Smooth muscle cell (in vitro differentiated cells): ENCODE results near the gene TSPAN17. TPM values are rescaled to one million over a fixed set of nuclear protein-coding genes. Genes with fewer than 3 reads are reported as not detected.

Source experiments
- DNase-seq: peaks from one replicate; lab custom pipeline; 2025; ENCODE audit not compliant: unreplicated experiment; lab: John Stamatoyannopoulos, UW
- H2AFZ ChIP-seq: fragments of 200-600 bp; sonication (generic); 2 replicates; pipeline ENCODE4 v1.6.0; 2016; ENCODE audit warnings: antibody characterized with exemption, low read depth, mild to moderate bottlenecking
- H3F3A ChIP-seq: fragments of 200-600 bp; sonication (generic); 2 replicates; pipeline ENCODE4 v1.6.0; 2017; ENCODE audit warnings: antibody characterized with exemption, low read depth
- H3K27ac ChIP-seq: fragments of 200-600 bp; sonication (generic); 2 replicates; pipeline ENCODE4 v1.5.1; 2016; ENCODE audit warnings: low read depth, mild to moderate bottlenecking
- H3K27me3 ChIP-seq: fragments of 200-600 bp; sonication (generic); 2 replicates; pipeline ENCODE4 v1.6.1; 2016; ENCODE audit warnings: low read depth, mild to moderate bottlenecking
- H3K36me3 ChIP-seq: fragments of 200-600 bp; sonication (generic); 2 replicates; pipeline ENCODE4 v1.5.1; 2016; ENCODE audit warnings: low read depth
- H3K4me1 ChIP-seq: fragments of 200-600 bp; sonication (generic); 2 replicates; pipeline ENCODE4 v1.5.1; 2016; ENCODE audit warnings: low read depth
- H3K4me2 ChIP-seq: fragments of 200-600 bp; sonication (generic); 2 replicates; pipeline ENCODE4 v1.6.0; 2016; ENCODE audit warnings: mild to moderate bottlenecking
- H3K4me3 ChIP-seq: fragments of 200-600 bp; sonication (generic); 2 replicates; pipeline ENCODE4 v1.5.1; 2016; ENCODE audit warnings: mild to moderate bottlenecking
- H3K79me2 ChIP-seq: fragments of 200-600 bp; sonication (generic); 2 replicates; pipeline ENCODE4 v1.6.0; 2016; ENCODE audit warnings: low read depth, mild to moderate bottlenecking
- H3K9ac ChIP-seq: fragments of 200-600 bp; sonication (generic); 2 replicates; pipeline ENCODE4 v1.6.0; 2016; ENCODE audit warnings: low read depth
- H3K9me3 ChIP-seq: fragments of 200-600 bp; sonication (generic); replicated peaks from 2 replicates; pipeline ENCODE4 v1.5.1; 2016; ENCODE audit warnings: low read depth
- H4K20me1 ChIP-seq: fragments of 200-600 bp; sonication (generic); 2 replicates; pipeline ENCODE4 v1.6.0; 2016; ENCODE audit warnings: low read depth
- WGBS: methylation state at CpG from one replicate; pipeline ENCODE4 v1.1.7; 2016; ENCODE audit warnings: low lambda C conversion rate; 5-methylcytosine and 5-hydroxymethylcytosine counted together
- polyA plus RNA-seq: library from polyadenylated mRNA; unstranded; fragments of >200 nt; fragmentation: Nextera tagmentation; extraction: Ambion mirVana; gene quantifications from 2 replicates; pipeline ENCODE4 v1.2.1, GENCODE V29; 2016
- total RNA-seq: library from RNA; depleted of rRNA; stranded (reverse); fragments of >200 nt; gene quantifications from 2 replicates; pipeline ENCODE4 v1.2.3, GENCODE V29; 2014
- TF ChIP-seq, protein P1 (sequence below): fragments of 200-600 bp; sonication (generic); IDR thresholded peaks from 2 replicates; pipeline ENCODE4 v1.5.1; 2017; ENCODE audit warnings: borderline replicate concordance, mild to moderate bottlenecking, antibody characterized with exemption; ENCODE audit not compliant: insufficient read depth, poor library complexity, severe bottlenecking

Gene TSPAN17
- total and polyA plus RNA-seq, 2 experiments from 2014 or later = 29.7 to 31.0 TPM

DNA sequence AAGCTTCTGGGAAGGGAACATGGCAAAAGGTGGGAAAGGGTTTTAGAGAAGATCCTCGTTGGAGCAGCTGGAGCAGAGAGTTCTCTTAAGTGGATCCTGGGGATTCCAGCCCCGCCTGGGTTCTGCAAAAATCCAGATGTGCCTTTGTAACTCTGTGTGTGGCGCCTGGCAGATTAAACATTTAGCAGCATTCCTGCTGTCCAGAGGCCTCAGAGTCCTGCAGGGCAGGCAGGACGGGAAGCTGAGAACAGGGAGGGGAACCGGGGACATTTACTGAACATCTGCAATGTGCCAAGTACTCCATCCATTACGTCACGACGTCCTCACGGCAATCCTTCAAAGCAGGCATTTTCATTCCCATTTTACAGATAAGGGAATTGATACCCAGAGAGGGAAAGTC lies 10.9 kb upstream of the TSPAN17 start:
- Histone ChIP-seq H3K4me1 (no peaks in the 10 kb centered on the region), H2AFZ (no peak overlapping the region), H3F3A (no peaks in the 10 kb centered on the region), H3K27ac (no peak overlapping the region), H3K79me2 (no peaks in the 10 kb centered on the region), H3K9me3 (no peaks in the 10 kb centered on the region), H3K27me3 (peaks cover 27% of the 10 kb centered on the region), H3K4me3 (no peak overlapping the region), H3K4me2 (no peak overlapping the region), H4K20me1 (no peaks in the 10 kb centered on the region), H3K36me3 (no peaks in the 10 kb centered on the region), H3K9ac (no peak overlapping the region)
- TF ChIP-seq, protein P1, sequence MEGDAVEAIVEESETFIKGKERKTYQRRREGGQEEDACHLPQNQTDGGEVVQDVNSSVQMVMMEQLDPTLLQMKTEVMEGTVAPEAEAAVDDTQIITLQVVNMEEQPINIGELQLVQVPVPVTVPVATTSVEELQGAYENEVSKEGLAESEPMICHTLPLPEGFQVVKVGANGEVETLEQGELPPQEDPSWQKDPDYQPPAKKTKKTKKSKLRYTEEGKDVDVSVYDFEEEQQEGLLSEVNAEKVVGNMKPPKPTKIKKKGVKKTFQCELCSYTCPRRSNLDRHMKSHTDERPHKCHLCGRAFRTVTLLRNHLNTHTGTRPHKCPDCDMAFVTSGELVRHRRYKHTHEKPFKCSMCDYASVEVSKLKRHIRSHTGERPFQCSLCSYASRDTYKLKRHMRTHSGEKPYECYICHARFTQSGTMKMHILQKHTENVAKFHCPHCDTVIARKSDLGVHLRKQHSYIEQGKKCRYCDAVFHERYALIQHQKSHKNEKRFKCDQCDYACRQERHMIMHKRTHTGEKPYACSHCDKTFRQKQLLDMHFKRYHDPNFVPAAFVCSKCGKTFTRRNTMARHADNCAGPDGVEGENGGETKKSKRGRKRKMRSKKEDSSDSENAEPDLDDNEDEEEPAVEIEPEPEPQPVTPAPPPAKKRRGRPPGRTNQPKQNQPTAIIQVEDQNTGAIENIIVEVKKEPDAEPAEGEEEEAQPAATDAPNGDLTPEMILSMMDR = no peak
- 50% methylated on average over 9 of the region's 9 CpGs for WGBS
- no peak for DNase-seq

DNA sequence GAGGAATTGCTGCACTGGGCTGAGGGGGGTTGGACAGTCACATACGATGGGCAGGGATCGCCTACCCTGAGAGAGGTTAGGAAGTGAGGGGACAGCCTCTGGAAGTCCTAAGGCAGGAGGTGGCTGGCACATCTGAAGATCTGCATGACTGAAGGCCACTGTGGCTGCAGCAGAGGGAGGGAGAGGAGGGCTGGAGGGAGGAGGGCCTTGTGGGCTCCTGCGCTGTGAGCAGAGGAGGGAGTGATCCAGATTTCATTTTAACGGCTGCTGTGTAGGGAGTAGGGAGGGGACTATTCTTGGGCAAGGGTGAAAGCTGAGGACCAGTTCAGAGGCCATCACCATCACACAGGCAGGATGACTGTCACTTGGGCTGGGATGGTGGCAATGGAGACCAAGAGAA lies 9.7 kb upstream of the TSPAN17 start:
- no peak overlapping the region for H3K27ac ChIP-seq
- TF ChIP-seq, protein P1 = no peak
- no peak overlapping the region for H3K9ac ChIP-seq
- no peak overlapping the region for H2AFZ ChIP-seq
- H3K36me3 ChIP-seq = no peaks in the 10 kb centered on the region
- no peak overlapping the region for H3K4me3 ChIP-seq
- WGBS = 63% methylated on average over 4 of the region's 4 CpGs
- no peak overlapping the region for H3K4me2 ChIP-seq
- no peaks in the 10 kb centered on the region for H3K9me3 ChIP-seq
- H3K4me1 ChIP-seq = no peaks in the 10 kb centered on the region
- no peaks in the 10 kb centered on the region for H3K79me2 ChIP-seq
- no peak for DNase-seq
- H3K27me3 ChIP-seq = peaks cover 15% of the 10 kb centered on the region
- H4K20me1 ChIP-seq = no peaks in the 10 kb centered on the region
- H3F3A ChIP-seq = no peaks in the 10 kb centered on the region

DNA sequence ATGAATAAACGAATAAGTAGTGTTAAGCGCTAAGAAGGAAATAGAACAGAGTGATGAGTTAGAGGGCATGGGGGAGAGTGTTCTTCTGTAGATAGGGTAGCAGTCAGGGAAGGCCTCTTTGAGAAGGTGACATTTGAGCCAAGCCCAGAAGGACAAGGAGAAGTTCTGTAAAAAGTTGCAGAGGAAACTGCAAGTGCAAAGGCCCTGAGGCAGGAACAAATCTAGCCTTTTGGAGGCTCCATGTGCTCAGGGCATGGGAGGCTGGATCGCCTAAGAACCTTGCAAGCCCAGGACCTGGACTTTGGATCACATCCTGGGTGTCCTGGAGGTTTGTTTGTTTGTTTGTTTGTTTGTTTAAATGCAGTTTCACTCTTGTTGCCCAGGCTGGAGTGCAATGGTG lies 8.8 kb upstream of the TSPAN17 start:
- H3K4me2 ChIP-seq = no peak overlapping the region
- WGBS = 90% methylated on average over 3 of the region's 3 CpGs
- no peak overlapping the region for H2AFZ ChIP-seq

DNA sequence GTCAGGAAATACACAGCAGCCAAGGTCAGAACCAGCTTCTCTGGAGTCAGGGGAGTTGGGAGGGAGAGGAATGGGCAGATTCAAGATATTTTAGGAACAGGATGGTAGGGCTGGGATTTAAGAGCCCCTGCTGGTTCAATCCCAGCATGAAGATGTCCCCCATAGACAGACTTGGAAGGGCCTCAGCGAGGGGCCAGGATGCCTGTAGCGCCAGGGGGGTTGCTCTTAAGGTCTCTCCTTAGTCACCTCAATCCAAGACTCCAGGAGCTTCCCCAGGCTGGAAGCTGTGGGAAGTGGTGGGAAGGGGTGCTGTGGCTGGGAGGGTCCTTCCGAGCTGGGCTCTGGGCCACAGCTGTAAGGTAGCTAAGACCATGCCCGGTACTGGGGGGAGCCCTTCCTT lies 8.1 kb upstream of the TSPAN17 start:
- no peaks in the 10 kb centered on the region for H3K79me2 ChIP-seq
- 59% methylated on average over 4 of the region's 4 CpGs for WGBS
- H3K27ac ChIP-seq = no peak overlapping the region
- no peaks in the 10 kb centered on the region for H3K27me3 ChIP-seq
- no peaks in the 10 kb centered on the region for H3F3A ChIP-seq
- no peaks in the 10 kb centered on the region for H3K9me3 ChIP-seq
- no peak overlapping the region for H2AFZ ChIP-seq
- H3K9ac ChIP-seq = no peak overlapping the region
- no peaks in the 10 kb centered on the region for H3K36me3 ChIP-seq
- DNase-seq = no peak
- no peak overlapping the region for H3K4me2 ChIP-seq
- no peak overlapping the region for H3K4me3 ChIP-seq
- TF ChIP-seq, protein P1 = no peak
- no peaks in the 10 kb centered on the region for H4K20me1 ChIP-seq
- H3K4me1 ChIP-seq = no peaks in the 10 kb centered on the region

More for the DNA sequence above, 8.8 kb upstream of the TSPAN17 start:
- TF ChIP-seq, protein P1 = no peak
- no peaks in the 10 kb centered on the region for H3F3A ChIP-seq
- no peaks in the 10 kb centered on the region for H4K20me1 ChIP-seq
- peaks cover 7% of the 10 kb centered on the region for H3K27me3 ChIP-seq
- no peaks in the 10 kb centered on the region for H3K79me2 ChIP-seq
- no peak overlapping the region for H3K4me3 ChIP-seq
- H3K36me3 ChIP-seq = no peaks in the 10 kb centered on the region
- H3K9ac ChIP-seq = no peak overlapping the region
- no peak overlapping the region for H3K27ac ChIP-seq
- no peaks in the 10 kb centered on the region for H3K4me1 ChIP-seq
- DNase-seq = no peak
- H3K9me3 ChIP-seq = no peaks in the 10 kb centered on the region
